Activated naive CD4-positive, alpha-beta T cell treated with Interleukin-2 at 50 U/mL for 16 hours (primary cell): Measurements from ENCODE around the gene LYVE1.

Source experiments
- DNase-seq: peaks from one replicate; pipeline ENCODE4 v3.0.0-alpha.2; 2020

The LYVE1 gene

DNA sequence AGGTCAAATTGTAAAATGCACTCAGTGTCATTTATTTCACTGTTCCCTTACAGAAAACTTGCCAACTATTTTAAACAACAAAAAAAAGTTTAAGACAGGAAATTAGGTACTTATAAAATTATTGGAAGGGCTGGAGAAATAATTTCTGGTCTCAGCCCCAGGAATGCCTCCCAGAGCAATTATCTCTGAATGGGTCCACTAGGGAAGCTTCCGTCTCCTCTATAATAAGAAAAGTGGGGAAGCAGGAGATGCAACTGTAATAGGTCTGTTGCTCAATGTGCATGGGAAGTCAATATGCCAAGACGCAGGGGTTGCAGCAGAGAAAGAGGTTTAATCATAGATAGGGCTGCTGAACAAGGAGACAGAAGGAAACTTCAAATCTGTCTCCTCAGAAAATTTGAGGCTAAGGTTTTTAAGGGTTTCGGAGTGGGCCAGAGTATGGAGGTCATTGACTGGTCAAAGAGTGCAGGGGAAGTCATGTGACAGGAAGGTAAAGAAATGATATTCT is 16.6 kb downstream of the LYVE1 start:
- no peak for DNase-seq

- DNase-seq = no peak
Observed at GRCh38 chr11:10551290-10551592, 17.2 kb downstream of the LYVE1 start.

DNA sequence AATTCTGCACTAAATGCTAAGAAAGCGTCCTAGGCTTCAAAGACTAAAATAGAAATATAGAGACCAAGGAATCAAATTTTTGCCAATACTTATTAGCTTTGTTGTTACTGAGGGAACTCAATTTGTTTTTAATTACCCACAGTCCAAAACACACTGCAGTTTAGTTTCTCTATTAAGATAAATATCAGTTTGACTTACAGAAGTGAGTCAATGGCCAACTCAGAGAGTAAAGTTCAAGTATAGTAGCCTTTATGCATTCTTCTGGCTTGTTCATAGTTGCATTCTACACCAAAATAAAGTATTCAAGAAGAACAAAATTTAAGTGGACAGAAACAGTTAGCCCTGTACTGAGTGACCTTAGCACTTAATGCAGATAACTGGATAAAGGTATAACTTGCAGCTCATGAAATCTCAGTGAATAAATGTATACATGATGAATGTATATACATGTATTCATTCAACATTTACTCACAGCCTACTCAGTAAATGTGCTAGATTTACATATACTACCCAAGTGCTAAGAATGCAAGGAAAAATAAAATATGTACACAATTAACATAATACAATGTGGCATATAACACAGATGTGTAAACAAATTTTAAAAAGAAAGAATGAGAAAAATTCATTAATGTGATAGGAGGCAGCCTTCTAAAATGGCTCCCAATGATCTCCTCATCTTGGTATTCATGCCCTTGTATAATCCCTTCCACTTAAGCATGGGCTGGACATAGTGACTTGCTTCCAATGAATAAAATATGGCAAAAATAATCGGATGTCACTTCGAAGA is 17.8 kb downstream of the LYVE1 start:
- no peak for DNase-seq

DNA sequence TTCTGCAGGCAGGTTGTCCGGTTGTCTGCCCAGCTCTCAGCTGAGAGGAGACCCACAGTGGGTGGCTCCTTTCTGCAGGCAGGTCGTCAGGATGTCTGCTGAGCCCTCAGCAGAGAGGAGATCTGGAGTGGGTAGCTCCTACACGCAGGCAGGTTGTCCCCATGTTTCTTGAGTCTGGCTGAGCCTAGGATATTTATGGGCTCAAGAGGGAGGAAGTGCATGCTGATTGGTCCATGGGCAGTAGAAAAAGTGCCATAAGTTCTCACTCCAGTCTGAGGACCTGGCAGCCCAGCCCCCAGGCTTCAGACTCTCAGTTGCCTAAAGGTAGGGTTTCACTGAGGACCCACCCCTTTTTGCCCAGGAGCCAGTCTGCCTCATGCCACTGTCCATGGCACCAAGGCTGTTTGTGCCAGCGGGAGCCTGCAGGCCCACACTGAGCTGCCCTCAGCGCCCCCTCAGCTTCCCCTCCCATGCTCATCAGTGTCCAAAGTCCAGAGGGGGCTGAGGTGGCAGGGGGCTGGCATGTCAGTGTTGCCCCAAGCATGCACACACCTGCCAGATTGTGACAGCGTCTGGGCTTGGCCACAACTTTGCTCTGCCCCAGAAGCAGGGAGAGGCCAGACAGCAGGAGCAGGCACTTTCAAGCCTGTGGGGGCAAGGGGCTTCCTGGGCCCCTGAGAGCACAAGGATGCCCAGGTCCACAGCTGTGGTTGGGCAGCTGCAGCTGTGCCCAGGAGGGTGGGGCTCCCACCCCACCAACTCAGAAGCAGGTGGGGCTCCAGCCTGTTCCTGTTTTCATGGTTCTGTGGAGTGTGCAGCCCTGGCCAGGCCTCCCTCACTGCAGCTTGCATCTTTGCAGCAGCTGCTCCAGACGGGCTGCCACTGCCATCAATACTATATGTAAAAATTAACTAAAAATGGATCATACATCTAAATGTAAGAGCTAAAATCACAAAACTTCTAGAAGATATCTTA is 23.7 kb downstream of the LYVE1 start:
- no peak for DNase-seq

DNA sequence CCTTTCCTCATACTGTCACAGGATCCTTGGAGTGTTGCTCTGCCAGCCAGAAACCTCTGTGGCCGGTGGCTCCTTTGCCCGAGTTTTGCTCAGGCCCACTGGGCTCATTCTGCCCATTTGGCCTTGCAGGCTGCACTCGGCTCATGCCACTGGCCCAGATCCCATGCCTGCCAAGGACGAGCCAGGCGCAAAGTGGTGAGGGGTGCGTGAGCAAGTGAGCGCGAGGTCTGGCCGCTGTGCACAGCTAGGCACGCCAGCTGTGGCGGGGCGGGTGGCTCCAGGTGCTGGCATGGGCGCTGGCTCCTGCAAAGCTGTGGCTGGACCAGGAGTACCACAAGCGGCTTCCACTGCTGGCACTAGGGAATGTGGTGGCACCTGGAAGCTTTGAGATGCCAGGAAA is 24.7 kb downstream of the LYVE1 start:
- no peak for DNase-seq

- DNase-seq = no peak
Observed at GRCh38 chr11:10542776-10543175, 25.7 kb downstream of the LYVE1 start.

DNA sequence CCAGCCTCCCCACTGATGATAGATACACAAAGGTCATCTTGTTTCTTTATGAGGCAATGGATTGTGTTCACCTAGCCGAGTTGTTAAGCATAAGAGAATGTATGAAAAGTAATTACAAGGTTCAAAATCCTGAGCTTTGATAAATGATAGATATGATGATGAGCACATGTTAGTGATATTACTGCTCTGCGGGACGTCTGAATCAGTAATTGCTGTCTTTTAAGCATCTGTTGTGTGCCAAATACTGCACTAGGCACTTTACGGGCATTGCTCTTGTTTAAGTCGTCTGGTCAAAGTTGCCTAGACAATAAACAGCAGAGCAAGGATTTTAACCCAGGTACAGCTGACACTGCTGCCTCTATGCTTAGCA is 26.9 kb downstream of the LYVE1 start:
- no peak for DNase-seq

GRCh38 chr11:10540915-10541560 is 27.4 kb downstream of the LYVE1 start, which contains the start of gene RNF141:
RNF141 (minus strand) TSS chr11:10541187; CDS start chr11:10534158, 7,029 bp downstream.
- peak; percentile 96 for DNase-seq

DNA sequence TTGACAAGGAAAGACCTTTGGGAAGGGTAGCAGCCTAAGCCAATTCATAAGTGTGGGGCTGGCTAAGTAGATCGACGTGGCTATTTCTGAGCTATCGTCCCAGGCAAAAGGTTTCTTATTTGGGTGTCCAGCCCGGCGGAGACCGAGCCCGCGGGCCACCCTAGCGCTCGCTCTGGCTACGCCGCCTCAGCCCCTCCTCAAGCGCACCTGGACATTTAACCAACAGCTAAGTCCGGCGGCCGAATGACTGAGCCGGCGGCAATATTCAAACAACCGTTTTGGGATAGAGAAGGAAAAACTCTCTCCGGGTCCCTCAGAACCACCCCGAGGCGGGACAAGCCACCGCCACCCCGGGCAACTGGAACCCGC is 27.9 kb downstream of the LYVE1 start:
- DNase-seq = no peak

GRCh38 chr11:10539339-10539738 is 29.1 kb downstream of the LYVE1 start:
- DNase-seq = no peak

DNA sequence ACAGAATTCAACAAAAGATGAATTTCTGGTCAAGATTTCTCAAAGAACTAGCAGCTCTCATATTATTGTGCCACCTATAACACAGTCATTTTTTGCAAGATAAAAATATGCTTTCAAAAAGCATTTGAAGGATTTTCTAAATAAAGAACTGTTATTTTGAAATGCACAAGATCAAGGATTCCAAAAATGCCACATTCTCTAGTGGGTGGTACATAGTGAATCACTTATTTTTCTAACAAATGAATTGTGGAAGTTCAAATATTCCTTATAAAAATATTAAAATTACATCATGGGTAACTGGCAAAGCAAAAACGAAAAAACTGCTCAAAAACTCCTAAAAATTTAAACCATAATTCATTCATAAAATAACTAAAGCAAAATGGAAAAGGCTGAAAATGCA is 29.5 kb downstream of the LYVE1 start:
- DNase-seq = no peak

GRCh38 chr11:10537600-10537999 is 30.9 kb downstream of the LYVE1 start:
- DNase-seq = no peak

DNA sequence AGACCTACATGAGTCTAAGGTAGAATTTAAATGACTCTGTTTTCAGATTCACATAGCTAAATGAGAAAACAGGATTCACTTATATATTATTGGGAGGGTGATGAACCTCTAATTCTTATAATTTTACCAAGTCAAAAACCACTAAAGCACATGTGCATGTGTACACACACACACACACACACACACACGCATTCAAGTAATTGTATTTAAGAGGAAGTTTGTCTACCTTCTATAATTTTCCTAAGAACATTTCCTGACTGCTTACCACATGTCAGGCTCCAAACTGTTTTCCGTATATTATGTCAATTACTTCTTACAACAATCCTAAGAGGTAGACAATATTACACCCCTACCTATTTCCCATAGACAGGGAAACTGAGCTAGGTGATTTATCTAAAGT is 34.1 kb downstream of the LYVE1 start:
- DNase-seq = no peak

DNA sequence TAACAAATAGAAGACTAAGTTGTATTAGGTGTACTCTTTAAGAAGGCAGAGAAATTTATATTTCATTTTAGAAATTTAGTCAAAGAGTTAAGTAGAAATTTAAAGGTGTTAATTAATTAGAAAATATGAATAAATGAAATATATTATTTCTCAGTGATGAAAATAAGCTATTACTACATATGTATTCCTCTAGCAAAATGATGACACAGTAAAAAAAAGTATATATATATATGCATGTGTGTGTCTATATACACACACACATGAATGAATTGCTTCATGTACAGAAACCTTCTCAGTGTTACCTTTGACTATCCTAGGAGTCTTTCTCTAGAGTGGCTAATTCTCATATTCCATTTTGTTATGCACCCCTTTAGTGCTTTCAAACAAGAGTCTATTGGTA is 35.1 kb downstream of the LYVE1 start:
- no peak for DNase-seq

DNA sequence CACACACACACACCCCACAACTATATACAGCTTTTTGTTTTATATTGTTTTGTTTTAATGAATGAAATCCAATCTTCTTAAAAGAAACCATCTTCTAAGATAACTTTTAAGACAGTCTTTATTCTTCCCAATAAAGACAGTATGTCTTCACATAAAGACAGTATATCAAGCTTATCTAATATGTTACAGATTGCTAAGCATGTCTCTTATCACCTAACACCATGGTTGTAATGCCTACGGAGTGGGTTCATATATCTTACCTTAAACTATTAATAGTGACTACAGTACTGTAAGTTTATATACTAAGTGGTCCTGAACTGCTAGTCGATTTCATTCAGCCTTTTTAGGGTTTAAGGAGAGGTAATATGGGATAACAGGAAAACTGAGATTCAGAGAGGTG is 35.9 kb downstream of the LYVE1 start:
- no peak for DNase-seq

- DNase-seq = no peak
Observed at GRCh38 chr11:10529279-10529678, 39.2 kb downstream of the LYVE1 start.

DNA sequence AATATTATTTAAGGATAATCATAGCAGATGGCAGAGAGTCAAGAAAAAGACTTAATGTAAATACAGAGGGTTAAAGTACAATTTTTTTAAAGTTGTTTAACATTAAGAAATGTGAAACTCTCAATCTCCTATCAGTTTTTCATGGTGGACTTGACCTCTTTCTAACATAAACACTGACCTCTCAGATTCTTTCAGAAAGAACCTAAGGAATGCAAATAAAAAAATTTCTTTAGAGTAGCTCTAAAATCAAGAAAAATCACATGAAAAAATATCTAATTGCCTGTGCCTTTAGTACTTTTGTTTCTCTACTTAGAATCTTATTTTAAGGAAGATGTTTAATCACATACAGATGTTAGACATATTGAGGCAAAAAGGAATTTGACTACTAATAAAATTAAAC is 40.3 kb downstream of the LYVE1 start:
- no peak for DNase-seq

DNA sequence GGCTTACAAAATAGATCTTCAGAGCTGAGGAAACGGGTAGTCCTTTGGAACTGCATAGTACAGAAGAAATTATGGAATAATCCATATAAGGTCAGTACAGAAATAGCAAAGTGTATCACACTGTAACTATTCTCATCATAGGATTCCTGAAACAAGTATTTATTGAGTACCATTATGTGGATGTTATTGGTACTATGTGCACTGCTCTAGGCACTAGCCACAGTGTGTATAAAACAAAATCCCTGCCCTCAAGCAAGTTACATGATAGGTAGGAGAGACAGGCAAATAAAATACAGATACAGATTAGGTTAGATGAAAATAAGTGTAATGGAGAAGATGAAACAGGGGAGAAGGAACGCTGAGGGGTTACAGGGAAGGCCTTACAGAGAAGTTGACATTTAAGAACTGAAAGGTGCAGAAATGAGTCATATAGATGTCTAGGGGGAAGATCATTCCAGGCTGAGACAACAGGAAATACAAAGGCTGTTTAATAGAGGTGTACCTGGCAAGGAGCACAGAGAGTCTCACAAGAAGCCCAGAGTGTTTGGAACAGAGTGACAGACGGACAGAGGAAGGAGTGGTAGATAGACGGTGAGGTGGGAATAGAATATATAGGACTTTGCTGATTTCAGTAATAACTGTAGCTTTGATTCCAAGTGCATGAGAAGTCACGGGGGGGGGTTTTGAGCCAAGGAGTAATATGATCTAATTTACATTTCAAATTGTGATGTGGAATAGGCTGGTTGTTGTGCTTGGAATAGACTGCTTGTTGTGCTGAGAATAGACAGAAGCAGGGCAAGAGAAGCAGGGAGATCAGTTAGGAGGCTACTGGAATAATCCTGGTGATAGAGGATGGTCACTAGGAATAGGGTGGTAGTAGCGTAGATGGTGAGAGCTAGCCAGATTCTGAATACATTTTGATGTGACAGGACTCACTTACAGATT is 41.2 kb downstream of the LYVE1 start:
- DNase-seq = no peak

DNA sequence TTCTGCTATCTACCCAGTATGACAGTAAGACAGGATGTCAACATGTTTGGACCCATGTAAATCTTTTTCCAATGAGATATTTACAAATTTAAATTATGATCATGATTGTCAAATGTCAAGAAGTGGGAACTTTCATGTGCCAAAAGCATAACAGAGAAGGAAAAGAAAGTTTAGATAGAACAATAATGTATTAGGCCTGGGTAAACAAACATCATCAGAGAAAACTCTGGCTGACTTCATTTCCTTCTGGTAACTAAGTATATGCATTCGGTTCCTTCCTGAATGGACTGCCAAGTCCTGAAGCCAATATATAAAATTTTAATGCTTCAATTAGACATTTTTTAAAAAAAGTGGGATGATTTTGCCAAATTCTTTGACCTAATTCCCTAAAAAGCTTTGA is 44.0 kb downstream of the LYVE1 start:
- DNase-seq = no peak

DNA sequence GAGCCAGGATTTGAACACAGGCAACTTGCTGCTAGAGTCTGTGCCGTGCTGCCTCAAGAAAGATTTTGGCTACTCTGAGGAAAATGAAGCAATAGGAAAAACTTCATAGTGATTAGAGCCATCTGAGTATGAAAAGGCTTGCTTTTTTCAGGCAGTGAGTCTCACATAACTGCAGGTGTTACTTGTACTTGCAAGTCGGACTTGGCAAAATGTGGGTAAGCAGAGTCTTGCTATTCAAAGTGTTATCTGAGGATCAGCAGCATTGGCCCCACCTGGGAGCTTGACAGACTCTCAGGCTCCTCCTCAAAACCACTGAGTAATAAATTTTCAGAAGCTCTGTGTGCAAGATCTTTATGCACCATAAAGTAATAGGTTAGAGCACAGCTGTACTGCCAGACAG is 45.5 kb downstream of the LYVE1 start:
- no peak for DNase-seq

DNA sequence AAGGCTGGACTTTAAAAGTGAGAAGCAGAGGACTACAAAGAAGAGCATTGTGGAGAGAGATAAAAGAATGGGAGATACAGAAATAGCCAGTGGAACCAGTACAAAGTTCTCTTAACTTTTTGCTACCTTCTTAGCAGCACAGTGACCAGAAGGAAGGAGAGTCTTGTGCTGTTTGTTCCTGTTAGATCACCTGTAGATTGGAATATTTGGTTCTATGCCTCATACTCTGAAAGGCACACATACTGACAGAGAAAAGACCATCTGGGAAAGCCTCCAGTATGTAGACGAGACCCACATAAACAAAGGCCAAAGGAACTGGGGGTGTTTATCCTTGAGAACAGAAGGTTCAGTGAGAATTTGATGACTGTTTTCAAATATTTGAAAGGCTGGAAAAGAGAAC is 46.2 kb downstream of the LYVE1 start:
- DNase-seq = no peak

DNA sequence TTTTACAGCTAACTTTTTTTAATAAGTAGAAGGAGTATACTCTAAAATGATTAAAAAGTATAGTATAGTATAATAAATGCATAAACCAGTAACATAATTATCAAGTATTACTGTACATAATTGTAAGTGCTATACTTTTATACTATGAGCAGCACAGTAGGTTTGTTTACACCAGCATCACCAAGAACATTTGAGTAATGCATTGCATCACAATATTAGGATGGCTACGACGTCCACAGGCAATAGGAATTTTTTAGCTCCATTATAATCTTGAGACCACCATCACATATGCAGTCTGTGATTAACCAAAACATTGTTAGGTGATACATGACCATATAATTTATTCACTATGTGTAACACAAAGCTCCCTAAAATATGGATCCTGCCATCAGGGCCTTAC is 47.9 kb downstream of the LYVE1 start:
- DNase-seq = no peak
